GM19023 (cell line): Measurements from ENCODE around the gene GLT6D1.

Experiments used
- ATAC-seq: cut with Tn5 transposase; IDR thresholded peaks from one replicate; pipeline ENCODE4 v1.9.1; 2021; ENCODE audit warnings: mild to moderate bottlenecking, moderate library complexity; ENCODE audit not compliant: unreplicated experiment

GLT6D1 gene

DNA sequence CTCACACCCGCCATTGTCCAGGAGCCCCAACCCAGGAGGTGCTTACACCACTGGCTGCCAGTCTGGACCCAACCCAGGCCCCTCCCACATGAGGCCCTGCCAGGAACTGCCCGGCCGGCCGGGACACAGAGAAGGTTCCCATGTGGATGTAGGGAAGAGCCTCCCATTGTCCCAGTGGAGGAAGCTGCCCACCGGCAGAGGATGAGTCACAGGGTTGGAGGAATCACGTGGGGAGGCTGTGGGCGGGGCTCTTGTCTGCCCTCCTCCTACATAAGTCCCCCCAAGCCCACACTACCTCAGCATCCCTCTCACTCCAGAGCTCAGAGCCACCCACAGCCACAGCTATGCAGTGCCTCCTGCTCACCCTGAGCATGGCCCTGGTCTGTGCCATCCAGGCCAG lies 51.7 kb downstream of the GLT6D1 start:
- no peak for ATAC-seq

DNA sequence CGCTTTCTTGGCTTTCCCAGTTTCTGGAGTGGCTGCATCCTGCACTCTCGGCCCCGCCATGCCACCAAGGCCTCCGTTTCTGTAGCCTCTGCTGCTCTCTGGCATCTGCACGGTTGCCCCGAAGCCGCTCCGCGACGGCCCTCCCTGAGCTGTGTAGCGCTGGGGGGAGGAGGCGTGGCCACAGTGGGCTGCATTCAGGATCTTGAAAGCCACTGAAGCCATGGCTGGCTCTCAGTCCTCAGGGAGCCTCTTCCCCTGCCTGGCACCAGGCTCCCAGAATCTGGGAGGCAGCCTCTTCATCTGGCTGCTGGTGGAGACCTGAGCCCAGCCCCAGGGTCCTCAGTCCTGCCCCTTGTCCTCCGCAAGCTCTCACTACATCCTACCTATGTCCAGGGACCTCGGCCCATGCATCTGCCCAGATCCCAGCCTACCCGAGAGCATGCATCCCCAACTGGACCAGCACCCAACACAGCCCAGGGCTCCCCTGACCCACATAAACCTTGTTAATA lies 52.7 kb downstream of the GLT6D1 start:
- ATAC-seq = no peak

DNA sequence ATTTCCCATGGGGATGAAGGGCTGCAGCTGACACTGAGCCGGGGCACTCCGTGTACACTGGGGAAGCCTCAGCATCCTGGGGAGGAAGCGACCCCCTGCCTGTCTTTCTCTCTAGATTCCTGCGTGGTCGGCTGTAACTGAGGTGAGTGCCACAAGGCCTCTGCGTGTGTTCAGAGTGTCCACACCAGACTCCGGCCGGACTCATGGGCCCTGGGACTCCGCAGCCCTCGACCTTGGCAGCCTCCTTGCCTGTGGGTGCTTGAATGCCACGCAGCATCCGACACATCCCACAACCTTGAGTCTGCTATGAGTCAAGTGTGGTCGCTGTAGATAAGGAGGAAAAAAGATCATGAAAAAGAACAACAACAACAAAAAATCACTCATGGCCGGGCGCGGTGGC lies 54.4 kb downstream of the GLT6D1 start:
- ATAC-seq = no peak

DNA sequence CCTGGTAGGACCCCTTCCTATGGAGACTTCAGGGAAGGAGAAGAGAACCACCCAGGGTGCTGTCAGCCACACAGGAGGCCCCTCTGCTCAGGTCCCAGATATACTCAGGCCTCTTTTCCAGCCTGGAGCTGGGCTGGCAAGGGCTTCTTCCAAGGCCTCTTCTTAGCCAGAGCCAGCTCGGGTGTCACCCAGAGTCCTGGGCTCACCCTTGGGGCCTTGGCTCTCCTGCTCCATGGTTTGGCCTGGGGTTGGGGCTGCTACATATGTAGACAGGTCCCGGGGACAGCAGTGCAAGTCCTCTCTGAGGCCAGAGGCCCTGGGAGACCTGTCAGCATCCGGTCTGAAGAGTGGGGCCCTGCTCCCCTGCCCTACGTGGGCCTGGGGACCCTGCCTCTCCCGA lies 55.0 kb downstream of the GLT6D1 start:
- ATAC-seq = no peak

DNA sequence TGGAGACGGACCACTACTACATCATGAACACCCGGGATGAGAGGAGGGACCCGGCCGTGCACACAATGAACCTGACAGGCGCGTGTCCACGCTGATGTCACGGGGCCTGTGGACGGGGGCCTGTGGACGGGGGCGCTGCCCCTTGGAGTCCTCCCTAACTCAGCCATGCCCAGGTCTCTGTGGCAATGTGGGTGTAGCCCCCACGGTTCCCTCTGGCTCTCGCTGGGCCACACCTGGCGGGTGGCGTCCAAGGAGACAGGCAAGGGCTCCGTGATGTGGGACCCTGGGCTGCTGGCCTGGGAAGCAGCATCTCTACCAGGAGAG lies 55.7 kb downstream of the GLT6D1 start:
- ATAC-seq = no peak

DNA sequence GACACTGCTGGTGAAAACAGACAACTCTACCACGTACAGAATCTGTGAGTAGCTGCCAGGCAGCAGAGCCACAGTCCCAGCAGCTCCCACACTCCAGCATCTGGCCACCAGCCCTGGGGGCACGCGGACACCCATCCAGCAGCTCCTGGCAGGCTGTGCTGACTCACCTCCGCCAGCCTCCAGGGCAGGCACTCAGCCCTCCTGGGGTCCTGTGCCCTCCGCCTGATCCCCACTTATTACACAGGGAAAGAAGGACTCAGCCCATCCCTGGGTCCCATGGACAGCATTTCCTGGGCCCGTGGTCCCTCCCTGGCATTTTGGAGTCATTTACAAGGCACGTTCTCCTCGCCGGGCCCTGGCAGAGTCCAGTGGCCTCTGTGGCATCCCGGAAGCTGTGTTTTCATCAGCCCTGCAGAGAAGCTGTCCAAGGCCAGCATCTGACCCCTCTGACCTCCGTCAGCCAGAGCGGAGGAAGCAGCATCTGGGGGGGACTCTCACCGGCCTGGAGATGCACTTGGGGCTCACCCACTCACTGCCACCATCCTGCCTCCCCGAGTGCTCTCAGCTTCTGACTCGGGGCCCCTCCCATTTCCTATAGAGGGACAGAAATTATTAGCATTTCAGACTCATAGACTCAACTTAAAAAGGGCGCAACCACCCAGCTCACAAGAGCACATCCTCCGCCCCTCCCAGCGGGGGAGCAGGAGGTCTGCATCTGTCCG lies 56.2 kb downstream of the GLT6D1 start:
- no peak for ATAC-seq

DNA sequence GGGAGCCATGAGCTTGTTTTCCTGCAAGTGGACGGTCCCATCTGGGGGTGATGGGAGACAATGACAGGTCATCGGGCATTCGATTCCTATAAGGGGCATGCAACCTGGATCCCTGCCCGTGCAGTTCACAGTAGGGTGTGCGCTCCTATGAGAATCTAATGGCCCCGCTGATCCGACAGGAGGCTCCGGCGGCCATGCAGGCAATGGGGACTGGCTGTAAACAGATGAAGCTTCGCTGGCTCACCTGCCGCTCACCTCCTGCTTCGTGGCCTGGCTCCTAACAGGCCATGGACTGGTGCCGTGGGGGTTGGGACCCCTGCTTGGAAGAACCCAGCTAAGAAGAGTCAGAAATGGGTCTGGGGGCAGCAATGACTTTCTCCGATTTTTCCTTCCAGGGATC lies 56.8 kb downstream of the GLT6D1 start:
- ATAC-seq = no peak

DNA sequence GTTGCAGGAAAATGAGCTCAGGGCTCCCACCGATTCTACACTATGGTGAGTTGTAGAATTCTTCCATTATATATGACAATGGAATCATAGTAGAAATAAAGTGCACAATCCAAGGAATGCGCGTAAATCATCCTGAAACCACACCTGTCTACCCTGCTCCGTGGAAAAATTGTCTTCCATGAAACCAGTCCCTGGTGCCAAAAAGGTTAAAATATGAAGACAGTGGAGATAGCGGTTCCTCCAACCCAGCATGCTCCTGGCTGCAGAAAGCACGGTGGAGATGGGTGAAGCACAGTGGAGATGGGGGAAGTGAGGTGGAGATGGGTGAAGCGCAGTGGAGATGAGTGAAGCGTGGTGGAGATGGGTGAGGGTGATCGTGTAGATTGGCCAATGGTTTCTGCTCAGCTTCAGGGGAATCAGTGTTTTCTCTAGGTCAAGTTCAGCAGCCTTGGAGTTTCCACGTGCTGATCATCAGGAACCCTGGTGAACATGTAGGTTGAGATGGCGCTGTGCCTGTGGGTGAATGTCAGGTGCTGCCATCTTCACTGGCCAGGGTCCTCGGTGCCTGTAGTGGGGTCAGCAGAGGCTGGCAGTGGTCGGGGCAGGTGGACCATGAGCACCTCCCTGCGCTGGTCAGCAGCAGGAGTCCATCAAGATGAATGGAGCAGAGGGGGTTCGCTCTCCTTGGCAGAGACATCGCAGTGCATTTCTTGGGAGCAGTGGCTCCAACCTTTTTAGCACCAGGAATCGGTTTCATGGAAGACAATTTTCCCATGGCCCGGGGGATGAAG lies 57.5 kb downstream of the GLT6D1 start:
- no peak for ATAC-seq

DNA sequence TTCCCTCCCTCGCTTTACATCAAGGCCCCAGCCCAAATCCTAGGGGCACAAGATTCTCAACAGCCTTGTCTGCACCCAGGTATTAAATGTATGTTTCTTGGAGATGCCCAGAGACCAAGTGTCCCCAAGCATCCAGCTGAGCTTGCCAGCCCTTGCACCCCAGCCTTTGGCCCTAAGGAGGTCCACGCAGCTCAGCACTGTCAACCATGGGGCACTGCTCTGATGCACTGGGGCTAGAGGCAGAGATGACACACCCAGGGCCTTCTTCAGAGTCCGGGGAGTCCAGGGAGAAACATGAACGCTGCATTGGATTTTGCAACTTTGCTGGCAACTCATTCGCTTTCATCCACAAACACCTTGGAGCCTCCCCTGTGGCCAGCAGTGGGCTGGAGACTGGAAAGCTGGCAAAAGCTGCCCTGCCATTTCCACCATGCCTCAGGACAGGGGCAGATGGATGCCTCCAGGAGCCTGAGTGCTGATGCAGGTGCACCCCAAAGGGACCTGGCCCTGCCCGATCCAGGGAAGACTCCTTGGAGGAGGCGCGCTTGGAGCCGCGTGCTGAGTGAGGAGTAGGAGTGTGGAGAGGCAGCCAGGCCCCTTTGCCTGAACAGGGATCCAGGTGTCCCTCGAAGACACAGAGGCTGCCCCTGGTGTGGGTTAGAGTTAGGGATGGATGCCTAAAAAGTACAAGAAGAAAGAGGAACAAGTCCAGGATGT lies 58.5 kb downstream of the GLT6D1 start:
- no peak for ATAC-seq

DNA sequence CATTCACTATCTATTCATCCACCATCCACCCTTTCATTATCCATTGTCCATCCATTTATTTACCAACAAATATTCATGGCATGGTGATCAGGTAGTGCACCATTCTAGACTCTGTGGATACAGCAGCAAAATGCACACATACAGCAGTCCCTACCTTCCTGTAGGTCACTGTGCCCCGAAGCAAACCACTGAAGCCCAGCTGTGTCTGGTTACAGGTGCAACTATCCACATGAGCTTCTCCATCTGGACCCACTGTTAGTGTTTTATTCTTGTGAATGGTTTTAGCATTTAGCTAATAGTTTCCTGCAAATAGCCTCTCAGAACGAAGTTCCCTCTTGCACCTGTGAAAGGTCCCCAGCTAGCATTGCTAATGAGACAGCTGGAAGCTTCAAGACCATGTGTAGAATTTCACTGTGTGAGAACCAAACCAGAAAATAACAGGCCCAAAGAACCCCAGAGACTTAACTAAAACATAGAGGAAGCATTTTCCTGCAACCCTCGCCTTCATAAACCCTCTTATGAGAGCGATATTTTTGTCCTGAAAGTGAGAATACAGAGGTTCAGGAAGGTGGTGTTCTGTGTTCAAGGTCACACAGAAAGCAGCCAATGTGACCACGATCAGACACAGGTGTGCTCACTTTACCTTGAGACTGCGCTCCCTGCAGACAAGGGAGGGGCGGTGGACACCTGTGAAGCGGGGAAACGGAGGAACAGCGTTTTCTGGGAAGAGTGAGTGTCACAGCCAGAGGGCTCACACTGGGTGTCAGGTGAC lies 59.3 kb downstream of the GLT6D1 start:
- ATAC-seq = no peak

DNA sequence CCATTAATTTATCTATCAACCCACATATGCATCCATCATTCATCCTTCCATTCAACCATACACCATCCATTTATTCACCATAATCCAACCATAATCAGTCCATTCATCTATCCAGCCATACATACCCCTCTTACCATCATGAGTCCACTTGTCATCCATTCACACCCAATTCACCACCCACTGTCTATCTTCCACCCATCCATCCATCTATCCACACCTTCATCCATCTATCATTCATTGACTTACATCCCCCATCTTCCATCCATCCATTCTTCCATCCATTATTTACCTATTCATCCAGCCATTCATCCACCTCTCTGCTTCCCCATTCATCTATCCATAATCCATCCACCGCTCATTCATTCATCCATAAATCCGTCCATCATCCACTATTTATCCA lies 60.0 kb downstream of the GLT6D1 start:
- no peak for ATAC-seq

DNA sequence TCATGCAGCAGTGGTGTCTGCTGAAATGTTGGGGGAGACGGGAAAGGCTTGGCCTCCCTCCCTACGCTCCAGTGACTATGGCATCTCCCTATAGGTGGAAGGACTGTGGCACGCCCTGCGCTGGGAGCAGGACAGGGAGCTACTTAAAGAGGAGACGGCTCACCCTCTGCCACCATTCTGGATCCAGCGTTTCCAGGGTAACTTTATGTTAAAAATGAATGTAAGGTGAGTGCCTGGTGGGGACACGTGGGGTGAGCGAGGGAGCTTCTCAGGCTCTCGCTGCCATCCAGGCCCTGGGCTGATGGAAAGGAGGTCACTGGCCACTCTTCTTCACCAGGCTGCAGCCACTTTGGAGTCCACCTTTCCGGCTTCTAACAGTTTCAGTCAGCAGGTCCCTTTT lies 62.1 kb downstream of the GLT6D1 start:
- ATAC-seq = no peak

DNA sequence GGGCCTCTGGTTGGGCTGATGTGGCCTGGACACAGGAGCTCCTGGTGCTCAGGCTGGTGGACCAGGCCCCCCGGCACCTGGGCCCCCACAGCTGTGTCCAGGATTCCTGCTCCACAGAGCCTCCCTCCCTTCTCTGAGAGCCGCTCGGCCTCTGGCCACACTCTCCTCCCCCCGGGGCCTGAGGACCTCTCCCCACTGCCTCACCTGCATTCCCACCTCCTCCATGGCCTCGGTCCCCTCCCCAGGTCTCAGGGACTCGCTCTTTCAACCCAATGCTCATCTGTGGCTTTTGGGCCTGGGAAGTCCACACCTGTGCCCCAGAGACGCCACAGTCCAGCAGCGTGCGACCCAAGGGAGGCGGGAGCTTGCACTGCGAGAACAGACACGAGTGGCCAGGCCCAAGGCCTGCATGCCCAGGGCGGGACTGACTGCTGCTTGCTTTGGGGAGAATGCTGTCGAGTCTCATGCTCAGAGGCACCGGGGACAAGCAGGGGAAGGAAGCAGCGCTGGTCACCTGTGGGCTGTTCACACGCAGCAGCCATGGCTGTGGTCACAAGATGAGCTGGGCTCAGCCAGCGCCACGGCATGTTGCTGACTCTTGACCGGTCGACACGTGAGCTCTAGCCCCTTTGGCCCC lies 63.2 kb downstream of the GLT6D1 start:
- ATAC-seq = no peak

DNA sequence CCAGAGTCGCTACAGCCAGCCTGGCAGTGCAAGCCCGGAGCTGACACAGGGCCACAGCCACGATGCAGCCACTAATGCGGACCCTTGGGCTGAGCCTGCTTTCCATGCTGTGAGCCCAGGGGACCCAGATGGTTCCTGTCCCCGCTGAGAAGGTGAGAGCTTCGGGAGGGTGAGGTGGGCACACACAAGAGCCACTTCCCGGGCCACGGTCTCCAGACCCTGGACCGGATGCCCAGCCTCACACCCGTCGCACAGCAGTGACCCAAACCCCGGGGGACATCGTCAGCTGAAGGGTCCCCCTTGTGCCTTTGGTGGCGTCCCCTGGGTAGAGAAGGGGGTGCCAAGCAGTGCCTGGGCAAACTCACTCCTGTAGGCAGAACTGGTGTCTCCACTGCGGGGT lies 64.4 kb downstream of the GLT6D1 start:
- no peak for ATAC-seq

DNA sequence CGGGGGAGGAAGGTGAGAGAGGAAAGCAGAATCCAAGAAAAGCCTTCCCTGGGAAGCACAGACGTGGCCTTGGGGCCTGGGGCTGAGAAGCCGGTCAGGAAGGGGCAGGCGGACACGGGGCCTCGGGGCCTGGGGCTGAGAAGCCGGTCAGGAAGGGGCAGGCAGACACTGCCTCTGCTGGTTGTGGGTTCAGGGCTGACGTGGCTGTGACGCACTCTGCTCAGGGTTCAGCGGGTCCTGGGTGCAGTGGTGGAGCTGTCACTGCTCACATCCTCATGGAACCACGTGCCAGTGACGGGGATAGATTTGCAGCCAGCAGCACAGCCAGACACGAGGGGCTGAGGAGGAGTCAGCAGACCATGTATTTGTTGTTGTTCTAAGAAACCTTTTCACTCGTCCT lies 65.0 kb downstream of the GLT6D1 start:
- ATAC-seq = no peak
